MM.1S (cell line): ENCODE data around the gene CUBN.

Source experiments
- DNase-seq: peaks from one replicate; pipeline ENCODE4 v3.0.0-alpha.2; 2015
- H2AFZ ChIP-seq: fragments of 300-600 bp; sonication (generic); 2 replicates; pipeline ENCODE4 v1.6.0; 2016; ENCODE audit warnings: antibody characterized with exemption, low read length
- H3F3A ChIP-seq: fragments of 300-600 bp; sonication (generic); 2 replicates; pipeline ENCODE4 v1.6.1; 2016; ENCODE audit warnings: mild to moderate bottlenecking, antibody characterized with exemption, low read length, moderate library complexity, mixed read lengths; ENCODE audit not compliant: insufficient read depth
- H3K27ac ChIP-seq: fragments of 300-600 bp; sonication (generic); 2 replicates; pipeline ENCODE4 v1.5.1; 2016; ENCODE audit warnings: mild to moderate bottlenecking, low read length
- H3K27me3 ChIP-seq: fragments of 300-600 bp; sonication (generic); replicated peaks from 2 replicates; pipeline ENCODE4 v1.6.0; 2016; ENCODE audit warnings: low read length; ENCODE audit not compliant: insufficient read depth
- H3K36me3 ChIP-seq: fragments of 300-600 bp; sonication (generic); replicated peaks from 2 replicates; pipeline ENCODE4 v1.6.1; 2016; ENCODE audit warnings: mild to moderate bottlenecking, low read length, mixed read lengths; ENCODE audit not compliant: insufficient read depth
- H3K4me1 ChIP-seq: fragments of 300-600 bp; sonication (generic); 2 replicates; pipeline ENCODE4 v1.6.1; 2016; ENCODE audit warnings: low read length, mixed read lengths
- H3K4me2 ChIP-seq: fragments of 300-600 bp; sonication (generic); 2 replicates; pipeline ENCODE4 v1.6.0; 2016; ENCODE audit warnings: low read depth, low read length
- H3K4me3 ChIP-seq: fragments of 300-600 bp; sonication (generic); 2 replicates; pipeline ENCODE4 v1.5.1; 2016; ENCODE audit warnings: low read length, mixed read lengths
- H3K79me2 ChIP-seq: fragments of 300-600 bp; sonication (generic); 2 replicates; pipeline ENCODE4 v1.6.1; 2016; ENCODE audit warnings: mixed run types, low read length, mixed read lengths
- H3K9ac ChIP-seq: fragments of 300-600 bp; sonication (generic); 2 replicates; pipeline ENCODE4 v1.6.1; 2016; ENCODE audit warnings: low read length, mixed read lengths
- H3K9me2 ChIP-seq: fragments of 300-600 bp; sonication (generic); replicated peaks from 2 replicates; pipeline ENCODE4 v1.6.1; 2016; ENCODE audit warnings: mild to moderate bottlenecking, low read length, mixed read lengths; ENCODE audit not compliant: insufficient read depth
- H3K9me3 ChIP-seq: fragments of 300-600 bp; sonication (generic); replicated peaks from 2 replicates; pipeline ENCODE4 v1.6.1; 2016; ENCODE audit warnings: mild to moderate bottlenecking, low read length, mixed read lengths; ENCODE audit not compliant: insufficient read depth
- H4K20me1 ChIP-seq: fragments of 300-600 bp; sonication (generic); 2 replicates; pipeline ENCODE4 v1.6.1; 2016; ENCODE audit warnings: mild to moderate bottlenecking, low read length, moderate library complexity, mixed read lengths; ENCODE audit not compliant: insufficient read depth
- EZH2 ChIP-seq: fragments of 300-600 bp; sonication (generic); optimal IDR thresholded peaks from 2 replicates; pipeline ENCODE3; 2017; ENCODE audit warnings: low read depth, mild to moderate bottlenecking, antibody characterized with exemption, low read length, mixed read lengths
- EZH2phosphoT487 ChIP-seq: fragments of 300-600 bp; sonication (generic); IDR thresholded peaks from 2 replicates; pipeline ENCODE4 v1.6.1; 2018; ENCODE audit warnings: antibody characterized with exemption, low read length
- TF ChIP-seq, protein P1 (sequence below): fragments of 300-600 bp; sonication (generic); IDR thresholded peaks from 2 replicates; pipeline ENCODE4 v1.5.1; 2016; ENCODE audit warnings: antibody characterized with exemption, low read length, mixed read lengths

The CUBN gene

DNA sequence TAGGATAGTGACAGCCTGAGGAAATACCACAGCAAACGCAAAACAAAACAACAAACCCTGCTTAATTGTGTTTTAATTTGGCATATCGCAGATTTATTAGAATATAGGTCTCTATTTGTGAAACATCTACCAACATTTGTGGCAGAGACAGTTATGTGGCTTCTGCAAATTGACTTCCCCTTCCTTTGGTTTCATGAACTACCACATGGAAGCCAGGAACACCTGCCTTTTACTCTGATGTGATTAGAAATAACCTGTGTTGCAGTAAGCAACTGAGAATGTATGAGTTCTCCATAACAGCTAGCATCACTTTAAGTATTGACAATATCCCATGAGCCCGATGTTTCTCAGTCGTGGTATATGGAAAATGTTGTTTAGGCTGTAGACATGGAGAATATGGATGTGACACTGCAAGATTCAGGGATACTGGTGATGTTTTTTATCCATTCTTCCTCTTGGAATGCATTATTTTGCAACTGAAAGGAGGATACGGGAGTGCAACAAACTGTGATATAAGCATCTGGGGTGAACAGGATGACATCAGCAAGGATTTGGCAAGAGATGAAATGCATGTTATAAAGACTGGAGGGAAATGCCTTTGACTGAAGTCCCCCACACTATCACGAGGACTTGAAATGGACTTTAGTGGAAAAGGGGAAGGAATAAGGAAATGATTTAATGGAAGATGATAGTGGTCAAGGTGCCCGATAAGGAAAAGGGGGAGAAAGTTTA lies 95.9 kb downstream of the CUBN start:
- H3K27me3 ChIP-seq = no peaks in the 10 kb centered on the region
- no peak for TF ChIP-seq EZH2
- TF ChIP-seq, protein P1, sequence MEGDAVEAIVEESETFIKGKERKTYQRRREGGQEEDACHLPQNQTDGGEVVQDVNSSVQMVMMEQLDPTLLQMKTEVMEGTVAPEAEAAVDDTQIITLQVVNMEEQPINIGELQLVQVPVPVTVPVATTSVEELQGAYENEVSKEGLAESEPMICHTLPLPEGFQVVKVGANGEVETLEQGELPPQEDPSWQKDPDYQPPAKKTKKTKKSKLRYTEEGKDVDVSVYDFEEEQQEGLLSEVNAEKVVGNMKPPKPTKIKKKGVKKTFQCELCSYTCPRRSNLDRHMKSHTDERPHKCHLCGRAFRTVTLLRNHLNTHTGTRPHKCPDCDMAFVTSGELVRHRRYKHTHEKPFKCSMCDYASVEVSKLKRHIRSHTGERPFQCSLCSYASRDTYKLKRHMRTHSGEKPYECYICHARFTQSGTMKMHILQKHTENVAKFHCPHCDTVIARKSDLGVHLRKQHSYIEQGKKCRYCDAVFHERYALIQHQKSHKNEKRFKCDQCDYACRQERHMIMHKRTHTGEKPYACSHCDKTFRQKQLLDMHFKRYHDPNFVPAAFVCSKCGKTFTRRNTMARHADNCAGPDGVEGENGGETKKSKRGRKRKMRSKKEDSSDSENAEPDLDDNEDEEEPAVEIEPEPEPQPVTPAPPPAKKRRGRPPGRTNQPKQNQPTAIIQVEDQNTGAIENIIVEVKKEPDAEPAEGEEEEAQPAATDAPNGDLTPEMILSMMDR = no peak
- TF ChIP-seq EZH2phosphoT487 = no peak
- H3K4me2 ChIP-seq = no peak overlapping the region
- H3K4me3 ChIP-seq = no peak overlapping the region
- no peaks in the 10 kb centered on the region for H4K20me1 ChIP-seq
- no peak for DNase-seq
- no peaks in the 10 kb centered on the region for H3K79me2 ChIP-seq
- no peaks in the 10 kb centered on the region for H3K9me2 ChIP-seq
- H2AFZ ChIP-seq = no peak overlapping the region
- no peak overlapping the region for H3K27ac ChIP-seq
- peaks cover 19% of the 10 kb centered on the region for H3K4me1 ChIP-seq
- peaks cover 10% of the 10 kb centered on the region for H3F3A ChIP-seq
- no peaks in the 10 kb centered on the region for H3K9me3 ChIP-seq
- H3K36me3 ChIP-seq = no peaks in the 10 kb centered on the region
- H3K9ac ChIP-seq = no peak overlapping the region

DNA sequence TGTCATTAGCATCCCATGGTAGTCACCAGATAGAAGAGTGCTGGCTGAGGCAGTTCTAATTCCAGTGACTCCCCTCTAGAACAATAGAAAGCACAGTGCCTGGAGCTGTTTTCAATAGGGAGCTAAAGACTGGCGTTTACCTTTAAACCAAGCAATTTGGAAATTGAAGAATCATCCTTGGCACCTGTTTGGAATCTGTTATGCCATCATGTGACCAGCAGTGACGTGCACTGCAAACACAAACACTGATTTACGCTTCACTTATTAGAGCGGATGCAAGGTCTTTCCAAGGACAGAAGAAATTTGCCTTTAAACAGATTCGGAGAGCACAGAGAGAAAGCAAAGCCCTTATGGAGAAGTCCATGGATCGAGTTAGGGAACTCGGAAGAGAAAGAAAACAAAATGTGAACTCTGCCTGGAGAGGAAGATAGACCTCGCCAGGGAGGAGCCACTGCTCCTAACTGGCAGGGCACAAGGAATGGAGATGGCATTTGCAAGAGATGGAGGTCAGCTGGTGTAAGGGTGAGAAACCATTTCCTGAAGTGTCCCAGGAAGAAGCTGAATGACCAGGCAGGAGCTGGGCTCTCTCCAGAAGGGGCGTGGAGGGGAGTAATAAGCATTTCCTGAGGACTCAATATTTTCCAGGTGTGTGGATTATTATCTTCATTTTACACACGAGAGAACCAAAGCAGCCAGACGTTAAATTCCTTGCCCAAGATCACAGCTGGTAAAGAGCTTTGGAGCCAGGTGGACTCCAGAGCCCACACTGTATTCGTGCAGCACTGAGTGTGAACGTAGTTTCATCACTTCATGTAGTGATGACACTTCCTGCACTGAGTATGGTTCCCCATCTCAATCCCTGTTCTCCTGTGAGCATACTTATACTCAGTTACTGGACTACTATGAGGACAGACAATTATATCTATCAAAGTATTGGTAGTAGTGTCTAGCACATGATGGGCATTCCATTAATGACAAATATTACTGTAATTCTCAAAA lies 97.7 kb downstream of the CUBN start:
- no peaks in the 10 kb centered on the region for H3K27me3 ChIP-seq
- no peaks in the 10 kb centered on the region for H3K79me2 ChIP-seq
- H3K4me1 ChIP-seq = peaks cover 20% of the 10 kb centered on the region
- no peak overlapping the region for H3K4me2 ChIP-seq
- no peak overlapping the region for H3K4me3 ChIP-seq
- peaks cover 11% of the 10 kb centered on the region for H3F3A ChIP-seq
- no peak overlapping the region for H2AFZ ChIP-seq
- H3K9me2 ChIP-seq = no peaks in the 10 kb centered on the region
- H3K36me3 ChIP-seq = no peaks in the 10 kb centered on the region
- H3K9ac ChIP-seq = no peak overlapping the region
- no peak for DNase-seq
- H4K20me1 ChIP-seq = no peaks in the 10 kb centered on the region
- no peaks in the 10 kb centered on the region for H3K9me3 ChIP-seq
- TF ChIP-seq, protein P1 = no peak
- no peak for TF ChIP-seq EZH2phosphoT487
- TF ChIP-seq EZH2 = no peak
- H3K27ac ChIP-seq = no peak overlapping the region

DNA sequence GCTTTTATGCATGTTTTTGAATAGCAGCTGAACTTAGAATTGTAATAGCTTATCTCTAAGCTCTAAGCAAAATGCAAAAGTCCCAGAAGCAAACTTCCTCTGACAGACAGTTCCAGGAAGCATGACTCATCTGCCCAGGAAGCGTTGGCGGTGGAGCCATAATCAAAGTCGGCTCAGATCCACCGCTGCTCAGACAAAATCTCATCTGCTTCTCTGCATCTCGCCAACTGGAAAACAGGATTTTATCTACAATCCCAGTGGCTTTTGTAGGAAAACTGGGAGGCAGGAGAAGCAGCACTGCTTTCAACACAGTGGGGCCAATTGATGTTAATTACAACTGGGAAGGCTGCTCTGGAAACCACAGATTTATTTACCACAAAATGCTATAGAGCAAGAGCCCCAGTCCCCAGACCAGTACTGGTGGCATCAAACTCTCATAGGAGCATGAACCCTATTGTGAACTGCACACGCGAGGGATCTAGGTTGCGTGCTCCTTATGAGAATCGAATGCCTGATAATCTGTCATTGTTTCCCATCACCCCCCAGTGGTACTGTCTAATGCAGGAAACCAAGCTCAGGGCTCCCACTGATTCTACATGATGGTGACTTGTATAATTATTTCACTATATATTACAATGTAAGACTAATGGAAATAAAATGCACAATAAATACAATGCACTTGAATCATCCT lies 99.9 kb downstream of the CUBN start:
- no peaks in the 10 kb centered on the region for H3K36me3 ChIP-seq
- no peaks in the 10 kb centered on the region for H3K27me3 ChIP-seq
- peak overlapping the region; percentile 34; the same call in 1 of the 2 replicates for H3K4me3 ChIP-seq
- H3K9me3 ChIP-seq = no peaks in the 10 kb centered on the region
- H3K9me2 ChIP-seq = no peaks in the 10 kb centered on the region
- peak overlapping the region; percentile 72 for H2AFZ ChIP-seq
- peaks cover 11% of the 10 kb centered on the region for H3F3A ChIP-seq
- H3K4me2 ChIP-seq = peak overlapping the region; percentile 71
- H3K79me2 ChIP-seq = no peaks in the 10 kb centered on the region
- peak; percentile 47 for DNase-seq
- H3K27ac ChIP-seq = peak overlapping the region; percentile 56; the same call in 1 of the 2 replicates
- peaks cover 20% of the 10 kb centered on the region for H3K4me1 ChIP-seq
- H3K9ac ChIP-seq = peak overlapping the region; percentile 46; the same call in 1 of the 2 replicates
- TF ChIP-seq, protein P1 = no peak
- no peak for TF ChIP-seq EZH2phosphoT487
- TF ChIP-seq EZH2 = no peak
- no peaks in the 10 kb centered on the region for H4K20me1 ChIP-seq
